Heart left ventricle (tissue), 13 donors: ENCODE data around the gene RAB11FIP4.

Experiments
- CTCF ChIP-seq, 12 donors: fragments of 200-600 bp; sonication (generic) in 4 of 12; IDR thresholded peaks; one replicate each; pipeline versions ENCODE4 v1.5.0 to v1.8.0; 2018 to 2022; ENCODE audit warnings: antibody characterized with exemption in 12 of 12, mild to moderate bottlenecking in 5 of 12
- POLR2A ChIP-seq, 2 donors: fragments of 450-650 bp; IDR thresholded peaks; one replicate each; pipeline ENCODE4 v1.6.1; 2017; ENCODE audit warnings: antibody characterized with exemption in 2 of 2, mild to moderate bottlenecking in 2 of 2, moderate library complexity in 2 of 2
- donor health status: ischemic (EF 13 %, LVEDD 7.1; RV severe dilation, severe dysfunction).
- donor health status: DM: no; HTN: yes; CAD: no.
- donor health status: DM: no; HTN: no; CAD: no.
- donor health status: ischemic (EF 25% LVEDD 6.9; RV normal size, moderate dysfunction).
- donor health status: ischemic (EF 25% LVEDD 5.7; RV mildly dilated, moderate dysfunction).
- donor health status: ischemic (EF 35%, LVEDD 5.7; RV mildly dilated, moderate dysfunction).
- donor health status: nonischemic (EF 11% LVEDD 7.7; RV severe dilation, severe dysfunction).
- donor health status: DM: yes; HTN: yes; CAD: no.
- donor health status: PGD.
- donor health status: ischemic (EF 29% LVEDD 5.4; RV normal size, mild dysfunction).
- donor health status: nonischemic (EF 23%, LVEDD 6.1; RV moderate dilation, normal function).

GRCh38 chr17:31562376-31562840, 170.9 kb downstream of the RAB11FIP4 start:
- no peak for TF ChIP-seq CTCF (IDR thresholded peaks at IDR 0.05)
- TF ChIP-seq POLR2A (IDR thresholded peaks at IDR 0.05), result no peak
